Muscle of back (tissue), 11 donors: Measurements from ENCODE around the gene GDPD1. TPM values are rescaled to one million over a fixed set of nuclear protein-coding genes. Genes with fewer than 3 reads are reported as not detected.
"Not testable (repeated sequence)": the region's sequence is repeated elsewhere in the genome, so short reads cannot be mapped to it uniquely, and the experiment has no call there.

ENCODE experiments used
- DNase-seq, 3 donors: peaks; one replicate each; pipeline versions ENCODE4 v3.0.0 to v3.0.0-alpha.2; 2013
- polyA plus RNA-seq, 10 donors: library from polyadenylated mRNA; unstranded; fragments of 120-200 nt; gene quantifications; one replicate each; pipeline ENCODE4 v1.2.1, GENCODE V29; 2013; ENCODE audit not compliant: insufficient read length in 10 of 10

GDPD1 gene
- polyA plus RNA-seq, 10 donors: 1.2 to 2.9 (median 2.5) TPM

DNA sequence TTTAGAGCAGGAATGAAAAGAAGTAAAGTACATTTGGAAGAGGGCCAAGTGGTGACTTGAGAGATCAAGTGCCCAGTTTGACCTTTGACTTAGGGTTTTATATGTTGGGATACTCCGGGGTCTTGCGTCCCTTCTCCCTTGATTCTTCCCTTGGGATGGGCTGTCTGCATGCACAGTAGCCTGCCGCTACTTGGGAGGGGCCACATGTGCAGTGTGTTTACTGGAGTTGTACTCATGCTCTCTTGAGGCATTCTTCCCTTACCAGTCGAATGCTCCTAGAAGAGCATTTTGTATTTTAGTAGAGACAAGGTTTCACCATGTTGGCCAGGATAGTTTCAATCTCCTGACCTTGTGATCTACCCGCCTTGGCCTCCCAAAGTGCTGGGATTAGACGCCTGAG lies 23.8 kb downstream of the GDPD1 start:
- no peak for DNase-seq

DNA sequence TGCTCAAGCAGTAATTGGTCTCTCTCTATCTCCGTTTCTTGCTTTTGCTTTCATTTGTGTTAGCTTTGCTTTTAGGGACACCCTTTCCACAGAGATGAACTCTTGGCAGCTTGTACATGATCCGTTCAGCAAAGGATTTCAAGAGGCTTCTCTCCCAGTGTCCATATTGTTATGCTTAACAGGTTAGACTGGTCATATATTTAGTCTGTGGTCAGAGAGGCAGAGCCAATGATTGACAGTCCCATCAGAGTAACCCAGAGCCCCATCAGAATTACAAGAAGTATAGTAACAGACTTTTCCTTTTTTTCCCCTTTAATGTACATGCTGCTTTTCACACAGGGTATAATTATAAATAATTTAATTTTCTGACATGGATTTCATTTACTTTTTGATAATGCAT lies 34.4 kb downstream of the GDPD1 start:
- DNase-seq: no peak

DNA sequence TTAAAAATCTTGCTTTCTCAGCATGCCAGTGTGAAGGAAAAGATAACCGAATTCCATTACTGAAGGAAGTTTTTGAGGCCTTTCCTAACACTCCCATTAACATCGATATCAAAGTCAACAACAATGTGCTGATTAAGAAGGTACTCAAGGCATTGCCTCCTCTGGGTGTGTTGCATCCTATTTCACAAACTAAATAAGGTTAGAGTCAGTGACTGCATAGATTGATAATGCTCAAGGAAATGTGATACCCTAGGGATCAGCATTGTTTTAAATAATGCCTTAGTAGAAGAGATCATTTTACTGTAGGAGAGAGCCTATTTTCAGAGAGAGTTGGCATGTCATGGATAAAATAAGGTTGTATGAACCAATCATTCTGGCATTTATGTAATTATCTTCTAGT lies 36.8 kb downstream of the GDPD1 start:
- no peak for DNase-seq

DNA sequence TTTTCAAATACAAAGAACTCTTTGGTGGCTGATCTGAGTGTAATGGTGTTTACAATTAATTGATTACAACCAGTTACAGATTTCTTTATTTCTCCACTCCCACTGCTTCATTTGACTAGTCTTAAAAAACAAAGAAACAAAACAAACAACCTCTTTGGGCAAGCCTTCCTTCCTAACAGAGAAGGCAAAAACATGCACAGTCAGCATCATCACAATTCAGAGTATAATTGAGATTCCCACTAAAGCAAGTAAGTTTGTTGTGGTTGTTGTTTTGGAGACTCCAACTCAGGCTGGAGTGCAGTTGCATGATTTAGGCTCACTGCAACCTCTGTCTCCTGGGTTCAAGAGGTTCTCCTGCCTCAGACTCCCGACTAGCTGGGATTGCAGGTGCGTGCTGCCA lies 40.4 kb downstream of the GDPD1 start:
- no peak for DNase-seq

DNA sequence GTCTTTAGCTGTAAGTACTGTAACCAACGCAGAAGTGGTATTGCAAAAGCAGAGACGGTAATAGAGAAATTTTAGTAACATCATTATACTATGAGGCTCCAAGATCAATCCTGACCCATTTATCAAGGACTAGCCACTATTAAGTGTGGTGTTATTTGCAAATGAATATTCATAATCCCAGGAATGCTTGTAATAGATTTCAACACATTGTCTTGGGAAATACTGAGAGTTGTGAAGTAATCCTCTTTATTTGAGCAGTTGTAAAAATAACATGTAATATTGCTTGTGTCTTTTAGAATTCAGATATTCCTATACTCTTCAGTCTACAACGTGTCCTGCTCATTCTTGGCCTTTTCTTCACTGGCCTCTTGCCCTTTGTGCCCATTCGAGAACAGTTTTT lies 46.4 kb downstream of the GDPD1 start:
- no peak for DNase-seq

DNA sequence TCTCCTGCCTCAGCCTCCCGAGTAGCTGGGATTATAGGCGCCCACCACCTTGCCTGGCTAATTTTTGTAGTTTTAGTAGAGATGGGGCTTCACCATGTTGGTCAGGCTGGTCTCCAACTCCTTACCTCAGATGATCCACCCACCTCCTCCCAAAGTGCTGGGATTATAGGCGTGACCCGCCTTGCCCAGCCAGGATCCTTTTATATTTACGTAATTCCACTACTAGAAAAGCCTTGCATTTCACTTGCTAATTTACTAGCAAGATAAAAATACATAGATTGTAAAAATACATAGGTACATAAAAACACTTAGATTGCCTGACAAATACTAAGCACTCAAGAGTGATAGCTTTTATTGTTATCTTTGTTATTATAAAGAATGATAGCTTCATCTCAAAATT lies 47.5 kb downstream of the GDPD1 start:
- DNase-seq: no peak

DNA sequence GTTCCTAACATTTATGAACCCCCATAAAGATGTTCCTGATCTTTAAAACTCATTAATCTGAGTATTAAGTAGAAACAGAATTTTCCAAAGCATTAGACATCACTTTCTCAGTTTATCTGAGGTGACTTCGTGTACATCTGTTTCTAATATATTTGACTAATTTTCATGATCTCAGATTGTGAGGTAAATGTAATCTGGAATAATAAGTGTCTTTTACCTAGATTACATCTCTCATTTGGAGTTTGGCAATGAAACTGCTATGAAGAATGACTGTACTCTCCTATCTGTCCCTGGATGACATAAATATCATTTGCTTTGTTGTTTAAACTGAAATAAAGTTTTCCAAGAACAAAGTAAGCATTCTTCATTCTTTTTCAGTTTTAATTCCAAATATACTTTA lies 55.3 kb downstream of the GDPD1 start:
- no peak for DNase-seq

DNA sequence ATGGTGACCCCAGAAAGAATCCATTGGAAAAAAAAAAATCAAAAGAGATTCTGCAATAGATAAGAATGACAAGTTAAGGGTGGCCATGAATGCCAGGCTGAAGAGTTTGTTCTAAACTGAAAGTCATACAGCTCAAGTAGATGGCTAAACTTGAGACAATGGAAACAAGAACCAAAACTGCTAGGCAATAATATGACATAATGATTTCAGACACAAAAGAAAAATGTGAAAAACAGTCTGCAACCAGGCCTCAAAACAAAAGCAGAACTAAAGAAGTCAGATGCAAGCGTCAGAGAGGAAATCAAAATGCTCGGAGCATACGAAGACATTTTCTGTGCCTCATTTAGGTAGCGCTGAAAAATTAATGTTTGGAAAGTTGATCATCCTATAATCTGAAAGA lies 56.7 kb downstream of the GDPD1 start:
- peak in 1 of 3 donors; percentile 16 for DNase-seq

DNA sequence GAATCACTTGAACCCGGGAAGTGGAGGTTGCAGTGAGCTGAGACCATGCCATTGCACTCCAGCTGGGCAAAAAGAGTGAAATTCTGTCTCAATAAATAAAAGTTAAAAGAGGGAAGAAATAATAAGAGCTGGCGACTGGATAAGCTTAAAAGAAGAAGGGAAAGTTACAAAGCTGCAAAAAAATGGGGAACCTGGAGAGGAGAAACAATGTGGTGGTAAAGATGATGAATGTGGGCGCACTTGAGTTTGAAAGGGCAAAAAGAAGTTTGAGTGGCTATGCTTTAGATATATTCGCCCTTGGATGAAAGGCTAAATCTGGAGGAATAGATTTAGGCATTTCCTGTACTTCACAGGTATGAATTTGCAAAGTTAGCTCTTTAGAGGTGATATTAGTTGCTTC lies 58.1 kb downstream of the GDPD1 start:
- DNase-seq: no peak

DNA sequence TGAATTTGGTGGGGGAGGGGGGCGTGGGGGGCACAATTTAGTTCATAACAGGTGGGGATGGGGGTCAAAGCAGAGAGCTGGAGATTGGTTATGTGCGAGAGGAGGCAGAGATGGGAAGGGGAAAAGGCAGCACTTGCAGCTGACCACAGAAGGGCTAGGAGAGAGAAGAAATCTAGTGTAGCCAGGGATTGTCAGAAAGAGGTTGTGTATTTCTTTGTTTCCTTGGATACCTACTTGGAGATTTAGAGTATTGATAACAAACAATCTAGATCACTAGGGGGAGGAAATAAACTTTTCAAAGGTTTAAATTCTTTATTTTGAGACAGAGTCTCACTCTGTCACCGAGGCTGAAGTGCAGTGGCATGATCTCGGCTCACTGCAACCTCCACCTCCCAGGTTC lies 64.0 kb downstream of the GDPD1 start:
- peak in 1 of 3 donors; percentile 20 for DNase-seq

DNA sequence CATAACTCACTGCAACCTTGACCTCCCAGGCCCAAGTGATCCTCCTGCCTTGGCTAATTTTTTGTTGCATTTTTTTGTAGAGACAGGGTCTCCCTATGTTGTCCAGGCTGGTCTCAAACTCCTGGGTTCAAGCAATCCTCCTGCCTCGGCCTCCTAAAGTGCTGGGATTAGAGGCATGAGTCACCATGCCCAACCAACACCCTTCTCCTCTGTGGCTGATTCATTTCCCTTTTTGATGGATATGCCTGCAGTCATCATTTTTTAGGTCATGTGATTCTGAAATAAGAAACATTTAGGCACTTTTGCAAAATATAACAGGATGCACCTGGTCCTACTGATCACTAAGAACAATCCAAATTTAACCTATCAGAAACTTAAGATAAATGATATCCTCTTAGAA lies 67.1 kb downstream of the GDPD1 start:
- no peak for DNase-seq

DNA sequence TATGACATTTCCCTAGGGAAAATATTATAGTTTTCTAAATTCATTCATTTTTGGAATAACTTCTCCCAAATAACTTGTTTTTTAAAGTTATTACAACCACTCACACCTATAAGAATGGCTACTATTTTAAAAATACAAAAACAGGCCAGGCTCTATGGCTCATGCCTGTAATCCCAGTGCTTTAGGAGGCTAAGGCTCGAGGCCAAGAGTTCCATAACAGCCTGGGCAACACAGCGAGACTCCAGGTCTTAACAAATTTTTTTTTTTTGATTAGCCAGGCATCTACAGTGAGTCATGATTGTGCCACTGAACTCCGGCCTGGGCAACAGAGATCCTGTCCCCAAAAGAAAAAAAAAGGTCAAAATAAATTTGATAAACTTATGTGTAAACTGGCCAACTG lies 67.6 kb downstream of the GDPD1 start:
- DNase-seq: no peak

DNA sequence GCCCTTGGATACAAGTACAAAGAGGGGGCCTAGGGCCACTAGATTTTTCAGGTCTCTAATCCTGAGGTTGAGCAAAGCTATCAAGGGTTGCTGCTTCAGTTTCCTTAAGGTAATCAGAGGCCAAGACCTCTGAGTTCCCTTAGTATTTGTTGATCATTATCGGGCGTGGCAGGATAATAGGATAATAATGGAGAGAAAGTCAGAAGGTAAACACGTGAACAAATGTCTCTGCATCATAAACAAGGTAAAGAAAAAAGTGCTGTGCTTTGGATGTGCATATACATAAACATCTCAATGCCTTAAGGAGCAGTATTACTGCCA lies 69.6 kb downstream of the GDPD1 start:
- DNase-seq: no peak

DNA sequence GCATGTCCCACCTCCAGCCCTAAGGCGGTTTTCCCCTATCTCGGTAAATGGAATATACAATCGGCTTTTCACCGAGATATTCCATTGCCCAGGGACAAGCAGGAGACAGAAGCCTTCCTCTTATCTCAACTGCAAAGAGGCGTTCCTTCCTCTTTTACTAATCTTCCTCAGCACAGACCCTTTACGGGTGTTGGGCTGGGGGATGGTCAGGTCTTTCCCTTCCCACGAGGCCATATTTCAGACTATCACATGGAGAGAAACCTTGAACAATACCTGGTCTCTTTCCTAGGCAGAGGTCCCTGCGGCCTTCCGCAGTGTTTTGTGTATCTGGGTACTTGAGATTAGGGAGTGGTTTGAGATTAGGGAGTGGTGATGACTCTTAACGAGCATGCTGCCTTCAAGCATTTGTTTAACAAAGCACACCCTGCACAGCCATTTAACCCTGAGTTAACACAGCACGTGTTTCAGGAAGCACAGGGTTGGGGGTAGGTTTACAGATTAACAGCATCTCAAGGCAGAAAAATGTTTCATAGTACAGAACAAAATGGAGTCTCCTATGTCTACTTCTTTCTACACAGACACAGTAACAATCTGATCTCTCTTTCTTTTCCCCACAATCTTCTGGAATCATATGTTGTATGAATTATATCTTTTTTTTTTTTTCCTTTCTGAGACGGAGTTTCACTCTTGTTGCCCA lies 70.1 kb downstream of the GDPD1 start:
- not testable (repeated sequence) for DNase-seq

DNA sequence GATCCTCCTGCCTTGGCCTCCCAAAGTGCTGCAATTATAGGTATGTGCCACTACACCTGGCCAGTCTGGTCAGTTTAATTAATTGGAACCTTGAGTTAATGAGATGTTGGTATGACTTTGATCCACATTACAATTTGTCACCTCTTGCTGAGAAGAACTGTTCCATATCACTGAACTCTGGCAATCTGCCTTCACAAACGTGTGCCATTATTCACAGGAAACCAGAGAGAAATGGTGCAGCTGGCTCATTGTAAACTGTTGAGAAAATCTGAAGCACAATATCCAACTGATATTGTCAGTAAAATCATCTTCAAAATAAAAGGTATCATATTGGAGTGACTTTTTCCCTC lies 71.8 kb downstream of the GDPD1 start:
- no peak for DNase-seq

DNA sequence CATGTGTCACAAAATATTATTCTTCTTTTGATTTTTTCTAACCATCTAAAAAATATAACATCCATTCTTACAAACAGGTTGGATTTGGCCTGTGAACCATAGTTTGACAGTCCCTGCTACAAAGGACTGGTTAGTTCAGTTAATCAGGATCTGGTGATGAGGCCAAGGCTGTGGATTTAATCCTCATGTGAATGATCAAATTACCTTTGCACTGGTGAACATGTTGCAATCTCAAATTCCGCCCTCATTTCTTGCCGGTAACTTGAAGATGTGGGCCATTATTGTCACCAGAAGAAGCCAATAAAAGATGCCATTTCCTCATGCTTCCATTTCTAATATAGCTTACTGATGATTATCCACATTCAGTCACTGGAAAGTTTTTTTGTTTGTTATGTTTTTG lies 75.9 kb downstream of the GDPD1 start:
- DNase-seq: no peak

DNA sequence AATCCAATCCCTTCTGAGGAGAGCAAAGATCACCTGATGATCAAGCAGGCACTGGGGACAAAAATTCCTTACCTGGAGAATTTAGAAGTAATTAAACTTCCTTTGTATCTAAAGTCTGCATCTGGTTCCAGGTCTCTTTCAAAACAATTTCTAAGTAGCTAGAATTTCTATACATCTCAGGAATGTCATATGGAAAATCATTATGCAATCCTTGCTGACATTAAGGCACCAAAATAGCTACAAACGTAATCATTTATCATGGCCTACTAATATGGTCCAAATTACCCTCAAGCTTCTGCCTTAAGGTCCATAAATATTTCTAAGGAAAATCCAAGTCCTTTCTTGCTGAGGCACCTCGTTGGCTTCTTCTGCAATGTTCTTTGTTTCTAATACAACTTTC lies 78.2 kb downstream of the GDPD1 start:
- DNase-seq: no peak

DNA sequence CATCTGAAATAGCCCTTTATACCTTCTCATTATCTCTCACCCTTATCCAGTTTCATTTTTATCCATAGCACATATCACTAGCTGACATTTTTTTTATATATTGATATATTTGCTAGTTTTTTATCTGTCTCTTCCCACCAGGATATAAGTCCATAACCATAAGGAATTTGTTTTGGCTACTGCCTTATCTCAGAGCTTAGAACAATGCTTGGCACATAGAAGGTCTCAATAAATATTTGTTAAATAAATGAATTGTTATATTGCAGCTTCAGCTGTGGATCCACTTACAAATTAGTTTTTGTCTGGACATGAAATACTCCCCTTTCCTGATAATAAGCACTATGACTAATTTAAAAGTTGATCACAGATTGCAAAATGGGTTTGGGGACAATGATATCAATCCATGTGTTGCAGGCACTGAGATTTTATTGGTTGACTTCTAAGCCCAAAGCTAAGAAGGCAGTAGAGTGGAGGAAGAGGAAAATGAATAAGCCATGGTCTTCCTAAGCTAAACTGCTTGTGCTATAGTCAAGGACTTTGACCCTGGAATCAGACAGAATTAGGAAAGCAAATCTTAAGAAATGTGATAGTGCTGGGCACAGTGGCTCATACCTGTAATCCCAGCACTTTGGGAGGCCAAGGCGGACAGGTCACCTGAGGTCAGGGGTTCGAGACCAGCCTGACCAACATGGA lies 79.2 kb downstream of the GDPD1 start:
- DNase-seq: no peak

DNA sequence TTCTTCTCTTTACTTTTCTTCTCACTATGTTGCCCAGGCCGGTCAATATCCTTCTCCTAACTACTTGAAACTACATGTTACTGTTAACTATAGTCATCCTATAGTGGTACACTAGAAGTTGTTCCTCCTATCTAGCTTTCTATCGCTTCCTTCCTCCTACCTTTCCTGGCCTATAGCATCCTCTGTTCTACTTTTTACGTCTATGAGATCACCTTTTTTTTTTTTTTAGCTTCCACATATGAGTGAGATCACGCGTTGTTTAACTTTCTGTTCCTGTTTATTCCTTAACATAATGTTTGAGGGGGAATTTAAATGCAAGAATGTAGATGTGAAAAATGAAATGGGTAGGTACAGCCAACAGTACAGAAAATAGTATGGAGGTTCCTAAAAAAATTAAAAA lies 80.6 kb downstream of the GDPD1 start:
- no peak for DNase-seq

DNA sequence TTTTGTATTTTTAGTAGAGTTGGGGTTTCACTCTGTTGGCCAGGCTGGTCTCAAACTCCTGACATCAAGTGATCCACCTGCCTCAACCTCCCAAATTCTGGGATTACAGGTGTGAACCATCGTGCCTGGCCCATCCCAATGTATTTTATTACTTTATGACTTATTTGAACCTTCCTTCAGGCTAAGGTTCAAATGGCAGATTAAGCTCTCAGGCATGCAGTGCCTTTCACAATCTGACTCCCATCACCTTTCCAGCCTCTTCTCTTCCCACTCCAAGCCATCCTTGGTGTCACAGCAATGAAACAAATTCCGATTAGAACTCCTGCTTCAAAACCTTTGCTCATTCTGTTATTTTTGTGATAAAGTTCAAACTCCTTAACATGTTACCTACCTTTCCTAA lies 84.5 kb downstream of the GDPD1 start:
- no peak for DNase-seq

DNA sequence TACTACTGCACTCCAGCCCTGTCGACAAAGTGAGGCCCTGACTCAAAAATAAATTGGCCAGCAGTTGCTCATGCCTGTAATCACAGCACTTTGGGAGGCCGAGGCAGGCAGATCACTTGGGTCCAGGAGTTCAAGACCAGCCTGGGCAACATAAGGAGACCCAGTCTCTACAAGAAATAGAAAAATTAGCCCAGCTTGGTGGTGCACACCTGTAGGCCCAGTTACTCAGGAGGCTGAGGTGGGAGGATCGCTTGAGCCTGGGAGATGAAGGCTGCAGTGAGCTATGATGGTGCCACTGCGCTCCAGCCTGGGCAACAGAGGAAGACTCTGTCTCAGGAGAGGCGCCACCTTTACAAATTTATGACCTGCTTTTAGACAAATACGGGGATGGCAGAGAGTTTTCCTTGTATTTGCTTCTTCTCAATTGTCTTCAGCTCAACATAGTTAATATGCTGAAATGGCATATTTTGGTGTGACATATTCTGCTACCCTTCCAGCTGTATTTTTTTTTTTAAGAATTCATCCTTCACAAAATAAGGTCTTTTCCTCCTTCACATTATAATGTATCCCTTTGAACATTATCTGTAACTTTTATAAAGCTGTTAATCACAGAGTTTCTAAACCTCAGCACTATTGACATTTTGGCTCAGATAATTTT lies 90.1 kb downstream of the GDPD1 start:
- no peak for DNase-seq

DNA sequence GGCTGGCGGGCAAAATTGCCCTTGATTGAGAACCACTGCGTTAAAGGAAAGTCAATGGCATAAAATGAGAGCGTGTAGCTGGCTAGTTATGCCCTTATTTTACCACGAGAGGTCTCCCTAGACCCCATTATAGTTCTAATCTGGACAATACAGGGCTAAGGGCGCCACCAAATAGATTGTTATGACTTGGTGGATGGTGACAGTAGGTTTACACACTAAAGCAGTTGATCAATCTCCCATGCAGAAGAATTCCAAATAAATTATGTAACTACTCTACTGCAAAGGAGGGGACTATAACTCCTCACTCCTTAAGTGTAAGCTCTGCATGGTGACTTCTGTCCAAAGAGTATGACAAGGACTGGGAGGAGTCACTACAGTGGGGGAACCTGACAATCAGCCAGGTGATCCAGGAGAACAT lies 90.7 kb downstream of the GDPD1 start:
- peak; percentile 47 to 81 (median 65) for DNase-seq

DNA sequence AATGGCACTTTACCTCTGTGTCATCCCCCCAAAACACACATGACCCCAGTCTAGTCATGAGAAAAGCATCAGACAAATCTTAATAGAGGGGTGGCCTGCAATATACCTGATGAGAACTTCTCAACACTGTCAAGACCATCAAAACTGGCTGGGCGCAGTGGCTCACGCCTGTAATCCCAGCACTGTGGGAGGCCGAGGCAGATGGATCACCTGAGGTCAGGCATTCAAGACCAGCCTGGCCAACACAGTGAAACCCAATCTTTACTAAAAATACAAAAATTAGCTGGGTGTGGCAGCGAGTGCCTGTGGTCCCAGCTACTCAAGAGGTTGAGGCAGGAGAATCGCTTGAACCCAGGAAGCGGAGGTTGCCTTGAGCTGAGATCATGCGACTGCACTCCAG lies 91.2 kb downstream of the GDPD1 start:
- not testable (repeated sequence) for DNase-seq

DNA sequence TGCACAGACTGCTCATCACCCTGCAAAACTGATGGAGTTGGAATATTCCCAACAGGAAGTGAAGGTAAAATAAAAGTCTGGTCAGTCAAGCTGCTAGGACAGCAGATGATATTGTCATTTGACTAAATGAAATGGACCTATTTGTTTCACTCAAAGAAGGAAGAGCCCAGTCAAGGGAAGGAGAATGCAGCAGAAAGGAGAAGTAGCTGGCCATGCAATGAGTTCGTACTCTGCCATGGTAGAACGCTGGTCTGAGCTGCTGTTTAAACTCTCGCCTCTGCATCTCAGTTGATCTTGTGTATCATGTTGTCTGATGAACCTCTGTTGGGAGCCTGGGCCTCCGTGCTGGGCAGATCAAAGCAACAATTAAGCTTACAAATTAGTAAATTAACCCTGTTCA lies 95.6 kb downstream of the GDPD1 start:
- DNase-seq: no peak
